Smooth muscle cell (in vitro differentiated cells): Measurements from ENCODE around the gene CYP21A2. TPM values are rescaled to one million over a fixed set of nuclear protein-coding genes. Genes with fewer than 3 reads are reported as not detected.

Source experiments
- DNase-seq: peaks from one replicate; lab custom pipeline; 2025; ENCODE audit not compliant: unreplicated experiment; lab: John Stamatoyannopoulos, UW
- H2AFZ ChIP-seq: fragments of 200-600 bp; sonication (generic); 2 replicates; pipeline ENCODE4 v1.6.0; 2016; ENCODE audit warnings: antibody characterized with exemption, low read depth, mild to moderate bottlenecking
- H3F3A ChIP-seq: fragments of 200-600 bp; sonication (generic); 2 replicates; pipeline ENCODE4 v1.6.0; 2017; ENCODE audit warnings: antibody characterized with exemption, low read depth
- H3K27ac ChIP-seq: fragments of 200-600 bp; sonication (generic); 2 replicates; pipeline ENCODE4 v1.5.1; 2016; ENCODE audit warnings: low read depth, mild to moderate bottlenecking
- H3K27me3 ChIP-seq: fragments of 200-600 bp; sonication (generic); 2 replicates; pipeline ENCODE4 v1.6.1; 2016; ENCODE audit warnings: low read depth, mild to moderate bottlenecking
- H3K36me3 ChIP-seq: fragments of 200-600 bp; sonication (generic); 2 replicates; pipeline ENCODE4 v1.5.1; 2016; ENCODE audit warnings: low read depth
- H3K4me1 ChIP-seq: fragments of 200-600 bp; sonication (generic); 2 replicates; pipeline ENCODE4 v1.5.1; 2016; ENCODE audit warnings: low read depth
- H3K4me2 ChIP-seq: fragments of 200-600 bp; sonication (generic); 2 replicates; pipeline ENCODE4 v1.6.0; 2016; ENCODE audit warnings: mild to moderate bottlenecking
- H3K4me3 ChIP-seq: fragments of 200-600 bp; sonication (generic); 2 replicates; pipeline ENCODE4 v1.5.1; 2016; ENCODE audit warnings: mild to moderate bottlenecking
- H3K79me2 ChIP-seq: fragments of 200-600 bp; sonication (generic); 2 replicates; pipeline ENCODE4 v1.6.0; 2016; ENCODE audit warnings: low read depth, mild to moderate bottlenecking
- H3K9ac ChIP-seq: fragments of 200-600 bp; sonication (generic); 2 replicates; pipeline ENCODE4 v1.6.0; 2016; ENCODE audit warnings: low read depth
- H3K9me3 ChIP-seq: fragments of 200-600 bp; sonication (generic); replicated peaks from 2 replicates; pipeline ENCODE4 v1.5.1; 2016; ENCODE audit warnings: low read depth
- H4K20me1 ChIP-seq: fragments of 200-600 bp; sonication (generic); 2 replicates; pipeline ENCODE4 v1.6.0; 2016; ENCODE audit warnings: low read depth
- CTCF ChIP-seq: fragments of 200-600 bp; sonication (generic); IDR thresholded peaks from 2 replicates; pipeline ENCODE4 v1.5.1; 2017; ENCODE audit warnings: borderline replicate concordance, mild to moderate bottlenecking, antibody characterized with exemption; ENCODE audit not compliant: insufficient read depth, poor library complexity, severe bottlenecking
- WGBS: methylation state at CpG from one replicate; pipeline ENCODE4 v1.1.7; 2016; ENCODE audit warnings: low lambda C conversion rate; 5-methylcytosine and 5-hydroxymethylcytosine counted together
- polyA plus RNA-seq: library from polyadenylated mRNA; unstranded; fragments of >200 nt; fragmentation: Nextera tagmentation; extraction: Ambion mirVana; gene quantifications from 2 replicates; pipeline ENCODE4 v1.2.1, GENCODE V29; 2016
- total RNA-seq: library from RNA; depleted of rRNA; stranded (reverse); fragments of >200 nt; gene quantifications from 2 replicates; pipeline ENCODE4 v1.2.3, GENCODE V29; 2014

The CYP21A2 gene
- total and polyA plus RNA-seq, 2 experiments from 2014 or later, result not detected

GRCh38 chr6:32068867-32069266, 30.7 kb downstream of the CYP21A2 start:
- no peak for TF ChIP-seq CTCF
- no peaks in the 10 kb centered on the region for H3K79me2 ChIP-seq
- no peaks in the 10 kb centered on the region for H3K9me3 ChIP-seq
- no peak overlapping the region for H3K4me2 ChIP-seq
- no peaks in the 10 kb centered on the region for H3K36me3 ChIP-seq
- H3K4me1 ChIP-seq, result no peaks in the 10 kb centered on the region
- WGBS, result 91% methylated on average over 14 of the region's 14 CpGs
- no peaks in the 10 kb centered on the region for H3K27me3 ChIP-seq
- no peaks in the 10 kb centered on the region for H3F3A ChIP-seq
- H3K4me3 ChIP-seq, result no peak overlapping the region
- H3K9ac ChIP-seq, result no peak overlapping the region
- H2AFZ ChIP-seq, result no peak overlapping the region
- no peak for DNase-seq
- no peaks in the 10 kb centered on the region for H4K20me1 ChIP-seq
- H3K27ac ChIP-seq, result no peak overlapping the region

GRCh38 chr6:32069460-32069859, 31.2 kb downstream of the CYP21A2 start:
- DNase-seq, result no peak
- Histone ChIP-seq H3F3A (no peaks in the 10 kb centered on the region), H3K79me2 (no peaks in the 10 kb centered on the region), H3K4me1 (no peaks in the 10 kb centered on the region), H3K36me3 (no peaks in the 10 kb centered on the region), H3K4me3 (no peak overlapping the region), H3K9ac (no peak overlapping the region), H3K4me2 (no peak overlapping the region), H4K20me1 (no peaks in the 10 kb centered on the region), H3K27ac (no peak overlapping the region), H3K9me3 (no peaks in the 10 kb centered on the region), H2AFZ (no peak overlapping the region), H3K27me3 (no peaks in the 10 kb centered on the region)
- 95% methylated on average over 17 of the region's 17 CpGs for WGBS
- no peak for TF ChIP-seq CTCF

DNA sequence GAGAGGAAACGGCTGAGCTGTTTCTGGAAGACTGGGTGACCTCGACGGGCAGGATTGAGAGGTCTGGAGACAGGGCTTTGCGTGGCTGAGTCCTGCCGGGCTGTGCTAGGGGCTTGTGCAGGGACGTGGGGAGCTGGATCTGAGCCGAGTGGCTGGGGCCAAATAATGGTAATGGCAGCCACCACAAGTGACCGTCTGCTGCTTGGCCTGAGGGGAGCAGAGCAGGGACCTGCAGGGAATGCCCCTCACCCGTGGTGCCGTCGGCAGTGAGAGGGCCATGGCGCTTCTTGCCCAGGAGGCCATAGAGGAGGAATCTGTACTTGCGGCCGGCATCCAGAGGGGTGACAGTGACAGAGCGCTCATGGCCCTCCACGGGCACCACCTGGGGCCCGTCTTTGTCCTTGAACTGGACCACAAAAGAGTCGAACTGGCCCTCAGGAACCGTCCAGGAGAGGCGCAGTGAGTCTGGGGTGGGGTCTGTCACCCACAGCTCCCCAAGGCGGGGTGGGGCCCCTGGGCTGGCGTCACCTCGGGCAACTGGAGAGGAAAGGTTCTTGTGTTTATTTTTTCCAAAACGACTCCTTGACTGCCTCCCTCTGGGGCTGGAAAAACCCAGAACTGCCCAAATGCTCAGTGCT, 31.8 kb downstream of the CYP21A2 start:
- Histone ChIP-seq H3K9ac (no peak overlapping the region), H3K27me3 (no peaks in the 10 kb centered on the region), H3K4me2 (no peak overlapping the region), H3K79me2 (no peaks in the 10 kb centered on the region), H3F3A (peaks cover 2% of the 10 kb centered on the region), H2AFZ (no peak overlapping the region), H3K4me1 (no peaks in the 10 kb centered on the region), H4K20me1 (no peaks in the 10 kb centered on the region), H3K9me3 (no peaks in the 10 kb centered on the region), H3K36me3 (no peaks in the 10 kb centered on the region), H3K27ac (no peak overlapping the region), H3K4me3 (no peak overlapping the region)
- TF ChIP-seq CTCF, result no peak
- DNase-seq, result no peak
- 93% methylated on average over 23 of the region's 24 CpGs for WGBS

DNA sequence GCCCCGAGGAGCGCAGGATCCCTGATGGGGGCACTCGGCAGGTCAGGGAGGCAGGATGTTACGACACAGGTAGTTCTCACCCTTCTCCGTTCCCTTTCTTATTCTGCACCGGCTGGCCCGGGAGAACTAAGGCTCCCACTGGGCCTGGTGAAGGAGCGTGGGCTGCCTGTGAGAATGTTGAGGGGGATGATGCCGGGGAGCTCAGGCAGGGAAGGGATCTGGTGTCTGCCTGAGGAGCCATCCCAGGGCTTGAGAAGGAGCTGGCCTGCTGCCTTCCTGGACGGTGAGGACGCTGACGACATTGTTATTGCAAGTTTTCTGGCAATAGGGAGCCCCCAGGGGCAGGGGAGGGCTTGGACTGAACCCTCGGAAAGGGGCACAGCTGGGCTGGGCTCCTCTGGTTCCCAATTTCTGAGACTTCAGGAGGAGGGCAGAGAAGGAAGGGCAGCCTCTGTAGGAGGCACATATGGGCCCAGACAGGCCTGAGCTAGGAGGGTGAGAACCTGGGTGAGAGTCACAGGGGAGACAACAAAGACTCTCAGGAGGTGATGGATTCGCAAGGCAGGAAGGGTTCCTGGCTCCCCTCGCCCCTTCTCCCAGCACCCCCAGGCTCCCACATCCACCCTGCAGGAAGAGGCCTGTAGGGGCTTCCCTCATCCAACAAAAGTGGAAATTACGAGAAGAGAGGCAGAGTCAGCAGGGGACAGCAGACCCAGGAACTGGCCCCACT, 32.8 kb downstream of the CYP21A2 start:
- no peak overlapping the region for H3K4me3 ChIP-seq
- no peak for DNase-seq
- H3K79me2 ChIP-seq, result no peaks in the 10 kb centered on the region
- H3K27me3 ChIP-seq, result no peaks in the 10 kb centered on the region
- H3F3A ChIP-seq, result peaks cover 8% of the 10 kb centered on the region
- no peaks in the 10 kb centered on the region for H3K36me3 ChIP-seq
- H3K9ac ChIP-seq, result no peak overlapping the region
- 87% methylated on average over 16 of the region's 16 CpGs for WGBS
- no peaks in the 10 kb centered on the region for H3K9me3 ChIP-seq
- H3K4me2 ChIP-seq, result no peak overlapping the region
- no peak overlapping the region for H3K27ac ChIP-seq
- peaks cover 6% of the 10 kb centered on the region for H3K4me1 ChIP-seq
- TF ChIP-seq CTCF, result no peak
- no peak overlapping the region for H2AFZ ChIP-seq
- H4K20me1 ChIP-seq, result no peaks in the 10 kb centered on the region
